Measurements from ENCODE around the gene NAA10. TPM values are rescaled to one million over a fixed set of nuclear protein-coding genes. Genes with fewer than 3 reads are reported as not detected.

NAA10 gene
- total and polyA plus RNA-seq, 8 donors, result 23.2 to 161 (median 57.3) TPM

- intact Hi-C loops (cut with DNase I; ENCODE audit: low total_unique reads), result no loop called here
- Histone ChIP-seq H3K27me3 (peaks cover 0 to 32% (median 0%) of the 10 kb centered on the region in 3 donors), H3K4me3 (peak within 1 kb of the TSS in 1 of 4 donors; percentile 22), H3K9me3 (peaks cover 0 to 1% (median 0%) of the 10 kb centered on the region in 4 donors), H3K36me3 (no peaks in the 10 kb centered on the region), H3K4me1 (peaks cover 0 to 28% (median 9%) of the 10 kb centered on the region in 4 donors), H3K27ac (peak within 1 kb of the TSS in 3 of 5 donors; percentile 8 to 39 (median 22))
- DNase-seq, result no peak
- WGBS, 5 donors, result 22 to 50% (median 38%) methylated on average over 10 to 26 of the region's 26 CpGs
- TF ChIP-seq CTCF (IDR thresholded peaks at IDR 0.05) (no peak), POLR2AphosphoS5 (IDR thresholded peaks at IDR 0.05) (no peak), EP300 (IDR thresholded peaks at IDR 0.05) (no peak), POLR2A (IDR thresholded peaks at IDR 0.05) (no peak)
These were observed 30.6 kb downstream of the NAA10 start, which contains the start of gene AVPR2 for GRCh38 chrX:153903991-153904957. AVPR2 (plus strand) TSS chrX:153904673; CDS start chrX:153905146, 473 bp downstream.

- TF ChIP-seq CTCF (IDR thresholded peaks at IDR 0.05) (no peak), POLR2AphosphoS5 (IDR thresholded peaks at IDR 0.05) (no peak), POLR2A (IDR thresholded peaks at IDR 0.05) (no peak), EP300 (IDR thresholded peaks at IDR 0.05) (no peak)
- H3K4me1 ChIP-seq, result peaks cover 0 to 28% (median 9%) of the 10 kb centered on the region in 4 donors
- H3K27ac ChIP-seq, result peak overlapping the region in 3 of 5 donors; percentile 8 to 39 (median 22)
- H3K9me3 ChIP-seq, result peaks cover 0 to 7% (median 0%) of the 10 kb centered on the region in 4 donors
- no peak for DNase-seq
- 53 to 60% (median 54%) methylated on average over 15 to 18 of the region's 18 CpGs for WGBS, 5 donors
- H3K36me3 ChIP-seq, result no peaks in the 10 kb centered on the region
- no peak overlapping the region for H3K4me3 ChIP-seq
- intact Hi-C loops (cut with DNase I; ENCODE audit: low total_unique reads), result no loop called here
- peaks cover 0 to 30% (median 0%) of the 10 kb centered on the region in 3 donors for H3K27me3 ChIP-seq
These were observed 31.4 kb downstream of the NAA10 start for GRCh38 chrX:153903238-153903980.

- intact Hi-C loops (cut with DNase I; ENCODE audit: low total_unique reads), result no loop called here
- Histone ChIP-seq H3K4me1 (peaks cover 0 to 28% (median 9%) of the 10 kb centered on the region in 4 donors), H3K36me3 (no peaks in the 10 kb centered on the region), H3K27ac (no peak overlapping the region), H3K9me3 (peaks cover 0 to 7% (median 0%) of the 10 kb centered on the region in 4 donors), H3K27me3 (peaks cover 0 to 24% (median 0%) of the 10 kb centered on the region in 3 donors), H3K4me3 (no peak overlapping the region)
- TF ChIP-seq EP300 (IDR thresholded peaks at IDR 0.05) (no peak), POLR2AphosphoS5 (IDR thresholded peaks at IDR 0.05) (no peak), CTCF (IDR thresholded peaks at IDR 0.05) (no peak), POLR2A (IDR thresholded peaks at IDR 0.05) (no peak)
- DNase-seq, result no peak
- 0 to 78% (median 59%) methylated on average over 1 to 10 of the region's 10 CpGs for WGBS, 5 donors
These were observed 32.5 kb downstream of the NAA10 start for GRCh38 chrX:153902385-153902784.

- Histone ChIP-seq H3K9me3 (peaks cover 0 to 7% (median 0%) of the 10 kb centered on the region in 4 donors), H3K4me3 (no peak overlapping the region), H3K36me3 (no peaks in the 10 kb centered on the region), H3K4me1 (peaks cover 0 to 28% (median 9%) of the 10 kb centered on the region in 4 donors), H3K27me3 (peaks cover 0 to 24% (median 0%) of the 10 kb centered on the region in 3 donors), H3K27ac (no peak overlapping the region)
- intact Hi-C loops (cut with DNase I; ENCODE audit: low total_unique reads), result no loop called here
- TF ChIP-seq POLR2A (IDR thresholded peaks at IDR 0.05), result no peak
- no peak for TF ChIP-seq POLR2AphosphoS5 (IDR thresholded peaks at IDR 0.05)
- no peak for TF ChIP-seq EP300 (IDR thresholded peaks at IDR 0.05)
- no peak for TF ChIP-seq CTCF (IDR thresholded peaks at IDR 0.05)
- DNase-seq, result no peak
- 53 to 71% (median 65%) methylated on average over 8 of the region's 8 CpGs for WGBS, 5 donors
These were observed 33.1 kb downstream of the NAA10 start for GRCh38 chrX:153901753-153902140.
